ENCODE data around the gene CDCP1.

- TF ChIP-seq POLR2AphosphoS5 (IDR thresholded peaks at IDR 0.05; ENCODE audit: borderline replicate concordance, low read depth, low read length) (no peak), FOXP2 (optimal IDR thresholded peaks at IDR 0.05; ENCODE audit: control extremely low read depth, extremely low read length, insufficient read depth) (no peak), EZH2 (IDR thresholded peaks at IDR 0.05) (no peak)
Observed at GRCh38 chr3:45090855-45091254, 55.3 kb downstream of the CDCP1 start.
